Activated CD4-positive, alpha-beta memory T cell treated with anti-CD3 and anti-CD28 coated beads for 36 hours (primary cell): ENCODE data around the gene CCR2. TPM values are rescaled to one million over a fixed set of nuclear protein-coding genes. Genes with fewer than 3 reads are reported as not detected.

Experiments used
- CTCF ChIA-PET: fragments of 350-600 bp; sonication (Branson Sonifier 250); formaldehyde crosslinking; loops from one replicate; lab custom pipeline; 2021; ENCODE audit warnings: antibody characterized with exemption, inconsistent platforms; lab: Charles Lee
- POLR2A ChIA-PET: fragments of 350-600 bp; sonication (Branson Sonifier 250); formaldehyde crosslinking; loops from one replicate; lab custom pipeline; 2021; ENCODE audit warnings: antibody characterized with exemption; lab: Charles Lee
- DNase-seq: peaks from one replicate; pipeline ENCODE4 v3.0.0-alpha.2; 2020
- H3K27ac Mint-ChIP-seq: one replicate; pipeline ENCODE4 v1.8.0; 2021; ENCODE audit warnings: mixed read lengths
- H3K27me3 Mint-ChIP-seq: one replicate; pipeline ENCODE4 v1.8.0; 2021; ENCODE audit warnings: mixed read lengths
- H3K36me3 Mint-ChIP-seq: one replicate; pipeline ENCODE4 v1.8.0; 2021; ENCODE audit warnings: mixed read lengths
- H3K4me1 Mint-ChIP-seq: one replicate; pipeline ENCODE4 v1.8.0; 2021; ENCODE audit warnings: low read depth, mixed read lengths
- H3K4me3 Mint-ChIP-seq: one replicate; pipeline ENCODE4 v1.8.0; 2021; ENCODE audit warnings: mild to moderate bottlenecking, mixed read lengths
- H3K9me3 Mint-ChIP-seq: one replicate; pipeline ENCODE4 v1.8.0; 2021; ENCODE audit warnings: mixed read lengths
- intact Hi-C: fragments of 100-400 bp; cut with micrococcal nuclease; formaldehyde crosslinking; loops from one replicate; pipeline ENCODE4 v1.15.1; 2023
- total RNA-seq, 2 experiments: library from RNA; stranded (reverse); gene quantifications; one replicate each; pipeline ENCODE4 v1.2.3, GENCODE V29; 2021

The CCR2 gene
- total RNA-seq, 2 experiments from 2014 or later: 2.2 TPM

- CTCF ChIA-PET: interaction anchor here (0.6 to 3.1 kb wide), 9 partner anchors 14 to 173 kb away, joined by 3 to 24 read pairs (median 4); partner anchors contain the start of gene CCR5
- Mint-ChIP-seq H3K36me3 (no peaks in the 10 kb centered on the region), H3K9me3 (no peaks in the 10 kb centered on the region), H3K27me3 (peaks cover 28% of the 10 kb centered on the region), H3K27ac (no peak overlapping the region), H3K4me3 (peak overlapping the region; percentile 14), H3K4me1 (peaks cover 90% of the 10 kb centered on the region)
- DNase-seq: no peak
- intact Hi-C loops: no loop called here
- POLR2A ChIA-PET: interaction anchor here (0.6 to 2.7 kb wide), 4 partner anchors 14 to 316 kb away, joined by 3 to 27 read pairs (median 8); no protein-coding TSS in a partner anchor
Measured at GRCh38 chr3:46354984-46355383, 1.1 kb downstream of the CCR2 start.

- intact Hi-C loops: no loop called here
- ChIA-PET CTCF (interaction anchor here (1.0 kb wide), 1 partner anchor 13 kb away, joined by 3 read pairs; no protein-coding TSS in a partner anchor), POLR2A (no interaction called here)
- H3K4me1 Mint-ChIP-seq: peaks cover 89% of the 10 kb centered on the region
- H3K36me3 Mint-ChIP-seq: no peaks in the 10 kb centered on the region
- DNase-seq: no peak
- no peaks in the 10 kb centered on the region for H3K9me3 Mint-ChIP-seq
- peak overlapping the region; percentile 2 for H3K4me3 Mint-ChIP-seq
- H3K27ac Mint-ChIP-seq: no peak overlapping the region
- peaks cover 29% of the 10 kb centered on the region for H3K27me3 Mint-ChIP-seq
Measured at GRCh38 chr3:46356276-46356675, 2.4 kb downstream of the CCR2 start.

GRCh38 chr3:46356909-46357308 is 3.0 kb downstream of the CCR2 start:
- H3K27ac Mint-ChIP-seq: no peak overlapping the region
- no peaks in the 10 kb centered on the region for H3K36me3 Mint-ChIP-seq
- peaks cover 26% of the 10 kb centered on the region for H3K27me3 Mint-ChIP-seq
- H3K9me3 Mint-ChIP-seq: no peaks in the 10 kb centered on the region
- H3K4me3 Mint-ChIP-seq: no peak overlapping the region
- ChIA-PET CTCF (interaction anchor here (1.0 kb wide), 1 partner anchor 12 kb away, joined by 3 read pairs; no protein-coding TSS in a partner anchor), POLR2A (no interaction called here)
- DNase-seq: no peak
- intact Hi-C loops: no loop called here
- peaks cover 90% of the 10 kb centered on the region for H3K4me1 Mint-ChIP-seq

GRCh38 chr3:46358466-46358865 is 4.6 kb downstream of the CCR2 start:
- POLR2A ChIA-PET: interaction anchor here (2.1 to 3.8 kb wide), 2 partner anchors 11 to 59 kb away, joined by 19 to 38 read pairs; partner anchors contain the start of gene CCR5
- peaks cover 21% of the 10 kb centered on the region for H3K27me3 Mint-ChIP-seq
- intact Hi-C loops: no loop called here
- H3K27ac Mint-ChIP-seq: no peak overlapping the region
- CTCF ChIA-PET: interaction anchor here (4.8 kb wide), 1 partner anchor 12 kb away, joined by 52 read pairs; the partner anchor contains the start of gene CCR5
- H3K4me3 Mint-ChIP-seq: no peak overlapping the region
- no peaks in the 10 kb centered on the region for H3K36me3 Mint-ChIP-seq
- peaks cover 84% of the 10 kb centered on the region for H3K4me1 Mint-ChIP-seq
- H3K9me3 Mint-ChIP-seq: no peaks in the 10 kb centered on the region
- no peak for DNase-seq

GRCh38 chr3:46359733-46360493 is 6.0 kb downstream of the CCR2 start:
- H3K4me3 Mint-ChIP-seq: peak overlapping the region; percentile 10
- peak; percentile 67 for DNase-seq
- no peaks in the 10 kb centered on the region for H3K36me3 Mint-ChIP-seq
- H3K27me3 Mint-ChIP-seq: peaks cover 20% of the 10 kb centered on the region
- intact Hi-C loops: loop anchor here (1.0 to 2.0 kb wide), 3 partner anchors 10 to 79 kb away; partner anchors contain the start of gene CCR5
- H3K27ac Mint-ChIP-seq: peak overlapping the region; percentile 60
- CTCF ChIA-PET: interaction anchor here (0.6 to 4.8 kb wide), 9 partner anchors 11 to 281 kb away, joined by 3 to 52 read pairs (median 4); partner anchors contain the start of gene CCR5
- peaks cover 71% of the 10 kb centered on the region for H3K4me1 Mint-ChIP-seq
- H3K9me3 Mint-ChIP-seq: no peaks in the 10 kb centered on the region
- POLR2A ChIA-PET: interaction anchor here (0.6 to 3.8 kb wide), 11 partner anchors 10 to 98 kb away, joined by 3 to 38 read pairs (median 4); partner anchors contain the start of gene CCR5

- H3K4me1 Mint-ChIP-seq: peaks cover 61% of the 10 kb centered on the region
- no peak overlapping the region for H3K27ac Mint-ChIP-seq
- H3K4me3 Mint-ChIP-seq: no peak overlapping the region
- intact Hi-C loops: loop anchor here (1.0 to 2.0 kb wide), 3 partner anchors 9 to 80 kb away; partner anchors contain the start of gene CCR5
- H3K36me3 Mint-ChIP-seq: no peaks in the 10 kb centered on the region
- ChIA-PET CTCF (interaction anchor here (1.6 to 4.8 kb wide), 2 partner anchors 10 to 67 kb away, joined by 8 to 52 read pairs; partner anchors contain the start of gene CCR5), POLR2A (interaction anchor here (1.1 to 3.8 kb wide), 4 partner anchors 9 to 99 kb away, joined by 3 to 38 read pairs (median 6); partner anchors contain the start of gene CCR5)
- H3K9me3 Mint-ChIP-seq: no peaks in the 10 kb centered on the region
- DNase-seq: peak; percentile 33
- H3K27me3 Mint-ChIP-seq: peaks cover 16% of the 10 kb centered on the region
Measured at GRCh38 chr3:46360907-46361306, 7.0 kb downstream of the CCR2 start.

GRCh38 chr3:46361408-46362283 is 7.7 kb downstream of the CCR2 start:
- Mint-ChIP-seq H3K27ac (no peak overlapping the region), H3K27me3 (peaks cover 15% of the 10 kb centered on the region), H3K4me1 (peaks cover 61% of the 10 kb centered on the region), H3K4me3 (no peak overlapping the region), H3K9me3 (no peaks in the 10 kb centered on the region), H3K36me3 (no peaks in the 10 kb centered on the region)
- DNase-seq: peak; percentile 34
- intact Hi-C loops: loop anchor here (2.0 kb wide), 2 partner anchors 63 to 81 kb away; no protein-coding TSS in a partner anchor
- POLR2A ChIA-PET: interaction anchor here (1.8 to 3.8 kb wide), 2 partner anchors 8 to 62 kb away, joined by 8 to 38 read pairs; partner anchors contain the start of gene CCR5
- CTCF ChIA-PET: interaction anchor here (1.6 to 4.8 kb wide), 2 partner anchors 9 to 68 kb away, joined by 8 to 52 read pairs; partner anchors contain the start of gene CCR5

- intact Hi-C loops: no loop called here
- Mint-ChIP-seq H3K27me3 (peaks cover 15% of the 10 kb centered on the region), H3K36me3 (no peaks in the 10 kb centered on the region), H3K4me3 (no peak overlapping the region), H3K4me1 (peaks cover 54% of the 10 kb centered on the region), H3K27ac (no peak overlapping the region), H3K9me3 (no peaks in the 10 kb centered on the region)
- ChIA-PET POLR2A (no interaction called here), CTCF (interaction anchor here (1.2 to 1.5 kb wide), 2 partner anchors 13 to 89 kb away, joined by 4 to 8 read pairs; no protein-coding TSS in a partner anchor)
- no peak for DNase-seq
Measured at GRCh38 chr3:46365041-46365440, 11.1 kb downstream of the CCR2 start.

GRCh38 chr3:46365737-46366524 is 12.0 kb downstream of the CCR2 start:
- Mint-ChIP-seq H3K27ac (peak overlapping the region; percentile 5), H3K27me3 (peaks cover 13% of the 10 kb centered on the region), H3K36me3 (no peaks in the 10 kb centered on the region), H3K4me1 (peaks cover 54% of the 10 kb centered on the region), H3K4me3 (no peak overlapping the region), H3K9me3 (no peaks in the 10 kb centered on the region)
- intact Hi-C loops: no loop called here
- CTCF ChIA-PET: interaction anchor here (0.9 to 1.2 kb wide), 2 partner anchors 13 to 90 kb away, joined by 4 read pairs; no protein-coding TSS in a partner anchor
- DNase-seq: no peak
- POLR2A ChIA-PET: interaction anchor here (0.9 to 1.3 kb wide), 2 partner anchors 67 to 72 kb away, joined by 4 to 5 read pairs; no protein-coding TSS in a partner anchor

GRCh38 chr3:46367811-46368210 is 13.9 kb downstream of the CCR2 start:
- intact Hi-C loops: loop anchor here (1.0 to 2.0 kb wide), 3 partner anchors 33 to 92 kb away; no protein-coding TSS in a partner anchor
- Mint-ChIP-seq H3K4me1 (peaks cover 55% of the 10 kb centered on the region), H3K27me3 (peaks cover 19% of the 10 kb centered on the region), H3K27ac (no peak overlapping the region), H3K9me3 (no peaks in the 10 kb centered on the region), H3K36me3 (no peaks in the 10 kb centered on the region), H3K4me3 (no peak overlapping the region)
- DNase-seq: no peak
- ChIA-PET CTCF (interaction anchor here (0.5 to 6.7 kb wide), 30 partner anchors 7 to 429 kb away, joined by 3 to 131 read pairs (median 14); partner anchors contain the start of genes CCR1, CCR2 and CXCR6), POLR2A (interaction anchor here (0.9 to 4.1 kb wide), 8 partner anchors 8 to 425 kb away, joined by 3 to 38 read pairs (median 20); partner anchors contain the start of genes CCR2 and CXCR6)
